Trophoblast cell (in vitro differentiated cells and primary cell): ENCODE results near the gene ABHD1.

Source experiments
- DNase-seq, 2 donors: peaks; one replicate each; pipeline ENCODE4 v3.0.0-alpha.2; 2016
- H2AFZ ChIP-seq: 2 replicates; pipeline ENCODE4 v1.6.1; 2013; ENCODE audit warnings: low read length, moderate library complexity, mild to moderate bottlenecking; ENCODE audit not compliant: insufficient read depth, poor library complexity
- H2AK5ac ChIP-seq: 2 replicates; pipeline ENCODE4 v1.6.1; 2013; ENCODE audit warnings: mild to moderate bottlenecking, low read length
- H2BK120ac ChIP-seq: 2 replicates; pipeline ENCODE4 v1.6.1; 2013; ENCODE audit warnings: low read length, mild to moderate bottlenecking, moderate library complexity; ENCODE audit not compliant: insufficient read depth, poor library complexity
- H2BK12ac ChIP-seq: 2 replicates; pipeline ENCODE4 v1.6.1; 2013; ENCODE audit warnings: mild to moderate bottlenecking, low read length, moderate library complexity
- H2BK5ac ChIP-seq: 2 replicates; pipeline ENCODE4 v1.6.1; 2013; ENCODE audit warnings: low read length, low read depth, moderate library complexity, mild to moderate bottlenecking; ENCODE audit not compliant: poor library complexity
- H3K14ac ChIP-seq: 2 replicates; pipeline ENCODE4 v1.6.1; 2013; ENCODE audit warnings: mild to moderate bottlenecking, low read length
- H3K18ac ChIP-seq: 2 replicates; pipeline ENCODE4 v1.6.1; 2013; ENCODE audit warnings: mild to moderate bottlenecking, low read length
- H3K23ac ChIP-seq: 2 replicates; pipeline ENCODE4 v1.6.1; 2013; ENCODE audit warnings: low read length
- H3K27ac ChIP-seq: 2 replicates; pipeline ENCODE4 v1.5.1; 2013; ENCODE audit warnings: low read depth, mild to moderate bottlenecking, inconsistent platforms, low read length, moderate library complexity
- H3K27me3 ChIP-seq: 2 replicates; pipeline ENCODE4 v1.6.1; 2013; ENCODE audit warnings: inconsistent platforms, mild to moderate bottlenecking, low read length, moderate library complexity; ENCODE audit not compliant: insufficient read depth
- H3K36me3 ChIP-seq, 2 experiments: 1 replicate in 1 of 2; 2 replicates in 1 of 2; pipeline ENCODE4 v1.6.1; 2013; ENCODE audit warnings: low read length in 2 of 2, mild to moderate bottlenecking in 2 of 2, moderate library complexity in 1 of 2; ENCODE audit not compliant: insufficient read depth in 2 of 2, control insufficient read depth in 1 of 2
- H3K4ac ChIP-seq: 2 replicates; pipeline ENCODE4 v1.6.1; 2013; ENCODE audit warnings: low read depth, mild to moderate bottlenecking, low read length, moderate library complexity
- H3K4me1 ChIP-seq, 2 experiments: 1 replicate in 1 of 2; 2 replicates in 1 of 2; pipeline ENCODE4 v1.6.1; 2013; ENCODE audit warnings: low read length in 2 of 2, mild to moderate bottlenecking in 2 of 2, moderate library complexity in 1 of 2; ENCODE audit not compliant: insufficient read depth in 2 of 2, control insufficient read depth in 1 of 2
- H3K4me2 ChIP-seq: 2 replicates; pipeline ENCODE4 v1.6.1; 2013; ENCODE audit warnings: inconsistent platforms, mild to moderate bottlenecking, low read length, moderate library complexity
- H3K4me3 ChIP-seq: 2 replicates; pipeline ENCODE4 v1.5.1; 2013; ENCODE audit warnings: mild to moderate bottlenecking, low read depth, low read length, inconsistent platforms
- H3K79me1 ChIP-seq: one replicate; pipeline ENCODE4 v1.6.1; 2013; ENCODE audit warnings: low read length
- H3K79me2 ChIP-seq: 2 replicates; pipeline ENCODE4 v1.6.1; 2013; ENCODE audit warnings: low read length, mild to moderate bottlenecking; ENCODE audit not compliant: control insufficient read depth, insufficient read depth, poor library complexity
- H3K9ac ChIP-seq: 2 replicates; pipeline ENCODE4 v1.6.1; 2013; ENCODE audit warnings: mild to moderate bottlenecking, low read length
- H3K9me3 ChIP-seq: 2 replicates; pipeline ENCODE4 v1.6.1; 2013; ENCODE audit warnings: low read depth, mild to moderate bottlenecking, control low read depth, inconsistent platforms, low read length; ENCODE audit not compliant: insufficient read depth
- H4K12ac ChIP-seq: 2 replicates; pipeline ENCODE4 v1.6.1; 2013; ENCODE audit warnings: low read depth, mild to moderate bottlenecking, low read length, moderate library complexity
- H4K8ac ChIP-seq: 2 replicates; pipeline ENCODE4 v1.6.1; 2013; ENCODE audit warnings: low read depth, mild to moderate bottlenecking, low read length, moderate library complexity
- H4K91ac ChIP-seq: one replicate; pipeline ENCODE4 v1.6.1; 2013; ENCODE audit warnings: low read depth, mild to moderate bottlenecking, low read length, moderate library complexity
- WGBS: extraction: QIAGEN DNeasy Blood & Tissue Kit; methylation state at CpG from one replicate; pipeline ENCODE4 v1.1.7; 2013; ENCODE audit warnings: missing lambda C conversion rate; ENCODE audit not compliant: insufficient read length, insufficient coverage; ENCODE audit errors: extremely low coverage; 5-methylcytosine and 5-hydroxymethylcytosine counted together

The ABHD1 gene

DNA sequence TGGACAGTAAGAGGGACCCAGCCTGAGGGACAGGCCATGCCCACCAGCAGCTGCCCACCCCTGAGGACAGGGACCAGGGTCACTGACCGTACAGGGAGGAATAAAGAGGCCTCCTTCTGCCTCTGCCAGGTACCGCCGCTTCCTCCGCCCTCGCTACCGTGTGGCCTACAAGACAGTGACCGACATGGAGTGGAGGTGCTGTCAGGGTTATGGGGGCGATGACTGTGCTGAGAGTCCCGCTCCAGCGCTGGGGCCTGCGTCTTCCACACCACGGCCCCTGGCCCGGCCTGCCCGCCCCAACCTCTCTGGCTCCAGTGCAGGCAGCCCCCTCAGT is 43.0 kb upstream of the ABHD1 start:
- no peak overlapping the region for H3K27ac ChIP-seq
- H3K79me2 ChIP-seq, result peaks cover 2% of the 10 kb centered on the region
- H3K36me3 ChIP-seq, result no peaks in the 10 kb centered on the region
- no peak overlapping the region for H2BK120ac ChIP-seq
- peak overlapping the region; percentile 13 for H4K91ac ChIP-seq
- H4K8ac ChIP-seq, result peak overlapping the region; percentile 74
- no peak overlapping the region for H3K9ac ChIP-seq
- H3K27me3 ChIP-seq, result no peaks in the 10 kb centered on the region
- H3K23ac ChIP-seq, result no peak overlapping the region
- peak overlapping the region; percentile 61 for H2AFZ ChIP-seq
- H3K4ac ChIP-seq, result no peak overlapping the region
- H3K4me2 ChIP-seq, result no peak overlapping the region
- H3K4me1 ChIP-seq, result peaks cover 3 to 9% of the 10 kb centered on the region in 2 experiments
- no peak overlapping the region for H3K4me3 ChIP-seq
- H2AK5ac ChIP-seq, result peak overlapping the region; percentile 49
- no peak overlapping the region for H3K14ac ChIP-seq
- no CpG with 5 or more reads among the region's 14 CpGs for WGBS
- no peak overlapping the region for H2BK5ac ChIP-seq
- no peak overlapping the region for H3K18ac ChIP-seq
- DNase-seq, result no peak
- peaks cover 4% of the 10 kb centered on the region for H3K79me1 ChIP-seq
- H3K9me3 ChIP-seq, result no peaks in the 10 kb centered on the region
- peak overlapping the region; percentile 38 for H2BK12ac ChIP-seq
- H4K12ac ChIP-seq, result peak overlapping the region; percentile 9

DNA sequence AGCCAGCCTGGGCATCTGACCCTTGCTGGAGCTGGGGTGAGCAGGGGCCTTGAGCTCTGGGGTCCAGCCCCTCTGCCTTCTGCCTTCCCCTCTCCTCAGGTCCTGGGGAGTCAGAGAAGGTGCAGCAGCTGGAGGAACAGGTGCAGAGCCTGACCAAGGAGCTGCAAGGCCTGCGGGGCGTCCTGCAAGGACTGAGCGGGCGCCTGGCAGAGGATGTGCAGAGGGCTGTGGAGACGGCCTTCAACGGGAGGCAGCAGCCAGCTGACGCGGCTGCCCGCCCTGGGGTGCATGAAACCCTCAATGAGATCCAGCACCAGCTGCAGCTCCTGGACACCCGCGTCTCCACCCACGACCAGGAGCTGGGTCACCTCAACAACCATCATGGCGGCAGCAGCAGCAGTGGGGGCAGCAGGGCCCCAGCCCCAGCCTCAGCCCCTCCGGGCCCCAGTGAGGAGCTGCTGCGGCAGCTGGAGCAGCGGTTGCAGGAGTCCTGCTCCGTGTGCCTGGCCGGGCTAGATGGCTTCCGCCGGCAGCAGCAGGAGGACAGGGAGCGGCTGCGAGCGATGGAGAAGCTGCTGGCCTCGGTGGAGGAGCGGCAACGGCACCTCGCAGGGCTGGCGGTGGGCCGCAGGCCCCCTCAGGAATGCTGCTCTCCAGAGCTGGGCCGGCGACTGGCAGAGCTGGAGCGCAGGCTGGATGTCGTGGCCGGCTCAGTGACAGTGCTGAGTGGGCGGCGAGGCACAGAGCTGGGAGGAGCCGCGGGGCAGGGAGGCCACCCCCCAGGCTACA is 41.4 kb upstream of the ABHD1 start:
- H3K18ac ChIP-seq, result no peak overlapping the region
- H3K4me1 ChIP-seq, result peaks cover 8 to 18% of the 10 kb centered on the region in 2 experiments
- H4K8ac ChIP-seq, result peak overlapping the region; percentile 61
- no peak overlapping the region for H3K23ac ChIP-seq
- no peaks in the 10 kb centered on the region for H3K27me3 ChIP-seq
- H3K79me1 ChIP-seq, result peaks cover 12% of the 10 kb centered on the region
- no peak overlapping the region for H3K14ac ChIP-seq
- no peak overlapping the region for H3K27ac ChIP-seq
- no peak overlapping the region for H2AFZ ChIP-seq
- no peak for DNase-seq
- peak overlapping the region; percentile 67 for H2AK5ac ChIP-seq
- H3K4me2 ChIP-seq, result no peak overlapping the region
- peak overlapping the region; percentile 37 for H2BK12ac ChIP-seq
- no peaks in the 10 kb centered on the region for H3K36me3 ChIP-seq
- no peak overlapping the region for H2BK120ac ChIP-seq
- no peak overlapping the region for H3K4me3 ChIP-seq
- H3K79me2 ChIP-seq, result peaks cover 8% of the 10 kb centered on the region
- no peak overlapping the region for H3K9ac ChIP-seq
- no peak overlapping the region for H4K12ac ChIP-seq
- H4K91ac ChIP-seq, result peak overlapping the region; percentile 7
- no CpG with 5 or more reads among the region's 38 CpGs for WGBS
- no peak overlapping the region for H2BK5ac ChIP-seq
- no peaks in the 10 kb centered on the region for H3K9me3 ChIP-seq
- no peak overlapping the region for H3K4ac ChIP-seq

DNA sequence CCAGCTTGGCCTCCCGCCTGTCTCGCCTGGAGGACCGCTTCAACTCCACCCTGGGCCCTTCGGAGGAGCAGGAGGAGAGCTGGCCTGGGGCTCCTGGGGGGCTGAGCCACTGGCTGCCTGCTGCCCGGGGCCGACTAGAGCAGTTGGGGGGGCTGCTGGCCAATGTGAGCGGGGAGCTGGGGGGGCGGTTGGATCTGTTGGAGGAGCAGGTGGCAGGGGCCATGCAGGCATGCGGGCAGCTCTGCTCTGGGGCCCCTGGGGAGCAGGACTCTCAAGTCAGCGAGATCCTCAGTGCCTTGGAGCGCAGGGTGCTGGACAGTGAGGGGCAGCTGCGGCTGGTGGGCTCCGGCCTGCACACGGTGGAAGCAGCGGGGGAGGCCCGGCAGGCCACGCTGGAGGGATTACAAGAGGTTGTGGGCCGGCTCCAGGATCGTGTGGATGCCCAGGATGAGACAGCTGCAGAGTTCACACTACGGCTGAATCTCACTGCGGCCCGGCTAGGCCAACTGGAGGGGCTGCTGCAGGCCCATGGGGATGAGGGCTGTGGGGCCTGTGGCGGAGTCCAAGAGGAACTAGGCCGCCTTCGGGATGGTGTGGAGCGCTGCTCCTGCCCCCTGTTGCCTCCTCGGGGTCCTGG is 40.7 kb upstream of the ABHD1 start:
- Histone ChIP-seq H2AFZ (no peak overlapping the region), H3K27me3 (no peaks in the 10 kb centered on the region), H3K18ac (no peak overlapping the region), H3K79me2 (peaks cover 8% of the 10 kb centered on the region), H4K91ac (no peak overlapping the region), H4K8ac (no peak overlapping the region), H2BK12ac (no peak overlapping the region), H2BK120ac (no peak overlapping the region), H3K23ac (no peak overlapping the region), H3K36me3 (no peaks in the 10 kb centered on the region), H3K9ac (no peak overlapping the region), H2AK5ac (no peak overlapping the region), H3K4ac (no peak overlapping the region), H3K79me1 (peaks cover 12% of the 10 kb centered on the region), H3K4me3 (no peak overlapping the region), H3K4me1 (peaks cover 8 to 19% of the 10 kb centered on the region in 2 experiments), H3K27ac (no peak overlapping the region), H3K4me2 (no peak overlapping the region), H3K9me3 (no peaks in the 10 kb centered on the region), H2BK5ac (no peak overlapping the region), H4K12ac (no peak overlapping the region), H3K14ac (no peak overlapping the region)
- WGBS, result no CpG with 5 or more reads among the region's 27 CpGs
- DNase-seq, result no peak

DNA sequence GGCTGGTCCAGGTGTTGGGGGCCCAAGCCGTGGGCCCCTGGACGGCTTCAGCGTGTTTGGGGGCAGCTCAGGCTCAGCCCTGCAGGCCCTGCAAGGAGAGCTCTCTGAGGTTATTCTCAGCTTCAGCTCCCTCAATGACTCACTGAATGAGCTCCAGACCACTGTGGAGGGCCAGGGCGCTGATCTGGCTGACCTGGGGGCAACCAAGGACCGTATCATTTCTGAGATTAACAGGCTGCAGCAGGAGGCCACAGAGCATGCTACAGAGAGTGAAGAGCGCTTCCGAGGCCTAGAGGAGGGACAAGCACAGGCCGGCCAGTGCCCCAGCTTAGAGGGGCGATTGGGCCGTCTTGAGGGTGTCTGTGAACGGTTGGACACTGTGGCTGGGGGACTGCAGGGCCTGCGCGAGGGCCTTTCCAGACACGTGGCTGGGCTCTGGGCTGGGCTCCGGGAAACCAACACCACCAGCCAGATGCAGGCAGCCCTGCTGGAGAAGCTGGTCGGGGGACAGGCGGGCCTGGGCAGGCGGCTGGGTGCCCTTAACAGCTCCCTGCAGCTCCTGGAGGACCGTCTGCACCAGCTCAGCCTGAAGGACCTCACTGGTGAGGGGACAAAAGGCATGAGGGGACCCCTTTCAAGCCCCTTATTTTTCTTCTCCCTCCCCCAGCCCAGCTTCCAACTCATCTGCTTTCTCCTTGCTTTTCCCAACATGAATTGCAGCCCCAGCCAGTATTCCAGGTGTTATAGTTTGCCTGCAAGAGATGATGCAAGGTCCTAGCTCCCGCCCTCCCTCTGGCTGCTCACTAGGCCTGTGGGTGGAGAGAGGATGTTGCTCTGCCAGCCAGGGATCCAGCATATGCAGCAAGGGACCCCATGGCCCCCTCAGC is 40.0 kb upstream of the ABHD1 start:
- Histone ChIP-seq H4K91ac (no peak overlapping the region), H3K27me3 (no peaks in the 10 kb centered on the region), H3K79me1 (peaks cover 12% of the 10 kb centered on the region), H3K4ac (no peak overlapping the region), H3K4me3 (no peak overlapping the region), H2AFZ (no peak overlapping the region), H3K27ac (no peak overlapping the region), H3K18ac (no peak overlapping the region), H3K4me1 (peaks cover 8 to 19% of the 10 kb centered on the region in 2 experiments), H3K9ac (no peak overlapping the region), H2AK5ac (peak overlapping the region; percentile 53), H3K14ac (no peak overlapping the region), H4K8ac (no peak overlapping the region), H3K4me2 (no peak overlapping the region), H2BK12ac (no peak overlapping the region), H3K9me3 (no peaks in the 10 kb centered on the region), H2BK5ac (no peak overlapping the region), H3K23ac (no peak overlapping the region), H3K36me3 (no peaks in the 10 kb centered on the region), H4K12ac (no peak overlapping the region), H2BK120ac (no peak overlapping the region), H3K79me2 (peaks cover 8% of the 10 kb centered on the region)
- no peak for DNase-seq
- no CpG with 5 or more reads among the region's 20 CpGs for WGBS
